Right atrium auricular region (tissue), 2 donors: ENCODE data around the gene PKMYT1. TPM values are rescaled to one million over a fixed set of nuclear protein-coding genes. Genes with fewer than 3 reads are reported as not detected.

Source experiments
- DNase-seq: peaks from one replicate; pipeline ENCODE4 v3.0.0-alpha.2; 2019; ENCODE audit warnings: low spot score
- H3K27ac ChIP-seq, 2 donors: fragments of 200-600 bp; sonication (generic); 1 replicate in 1 of 2; 2 replicates in 1 of 2; pipeline ENCODE4 v1.5.1; 2016 to 2019
- H3K27me3 ChIP-seq, 2 donors: fragments of 200-600 bp; sonication (generic); one replicate each; pipeline versions ENCODE4 v1.5.1 to v1.6.0; 2017 to 2019
- H3K36me3 ChIP-seq: fragments of 200-600 bp; sonication (generic); one replicate; pipeline ENCODE4 v1.5.1; 2016
- H3K4me1 ChIP-seq, 2 donors: fragments of 200-600 bp; sonication (generic); one replicate each; pipeline versions ENCODE4 v1.5.1 to v1.6.0; 2017 to 2019
- H3K4me3 ChIP-seq, 2 donors: fragments of 200-600 bp; sonication (generic); 1 replicate in 1 of 2; 2 replicates in 1 of 2; pipeline ENCODE4 v1.5.1; 2017 to 2019; ENCODE audit warnings: mild to moderate bottlenecking in 1 of 2, moderate library complexity in 1 of 2
- H3K9me3 ChIP-seq, 2 donors: fragments of 200-600 bp; sonication (generic); one replicate each; pipeline ENCODE4 v1.5.1; 2019
- CTCF ChIP-seq, 2 donors: fragments of 200-600 bp; sonication (generic); IDR thresholded peaks; one replicate each; pipeline ENCODE4 v1.5.1; 2019; ENCODE audit warnings: antibody characterized with exemption in 2 of 2
- total RNA-seq, 2 donors: library from RNA; depleted of rRNA; stranded (reverse); fragments of >200 nt; gene quantifications; one replicate each; pipeline ENCODE4 v1.1.0, GENCODE V29; 2016

PKMYT1 gene
- total RNA-seq, 2 donors from 2014 or later = 0.52 to 0.98 TPM

- Histone ChIP-seq H3K36me3 (peaks cover 65% of the 10 kb centered on the region), H3K27me3 (no peaks in the 10 kb centered on the region), H3K9me3 (no peaks in the 10 kb centered on the region), H3K4me3 (no peak overlapping the region), H3K4me1 (no peaks in the 10 kb centered on the region), H3K27ac (no peak overlapping the region)
- no peak for DNase-seq
- no peak for TF ChIP-seq CTCF (IDR thresholded peaks at IDR 0.05)
Measured at GRCh38 chr16:2942045-2942444, 38.2 kb downstream of the PKMYT1 start.

- TF ChIP-seq CTCF (IDR thresholded peaks at IDR 0.05) = no peak
- no peak overlapping the region for H3K27ac ChIP-seq
- DNase-seq = no peak
- no peaks in the 10 kb centered on the region for H3K9me3 ChIP-seq
- no peaks in the 10 kb centered on the region for H3K4me1 ChIP-seq
- H3K4me3 ChIP-seq = no peak overlapping the region
- H3K36me3 ChIP-seq = peaks cover 80% of the 10 kb centered on the region
- H3K27me3 ChIP-seq = no peaks in the 10 kb centered on the region
Measured at GRCh38 chr16:2939968-2940367, 40.3 kb downstream of the PKMYT1 start.

- no peak for TF ChIP-seq CTCF (IDR thresholded peaks at IDR 0.05)
- no peaks in the 10 kb centered on the region for H3K27me3 ChIP-seq
- no peak overlapping the region for H3K27ac ChIP-seq
- no peak overlapping the region for H3K4me3 ChIP-seq
- H3K4me1 ChIP-seq = no peaks in the 10 kb centered on the region
- no peaks in the 10 kb centered on the region for H3K9me3 ChIP-seq
- H3K36me3 ChIP-seq = peaks cover 89% of the 10 kb centered on the region
- DNase-seq = no peak
Measured at GRCh38 chr16:2938206-2938605, 42.0 kb downstream of the PKMYT1 start.

- Histone ChIP-seq H3K9me3 (no peaks in the 10 kb centered on the region), H3K4me1 (no peaks in the 10 kb centered on the region), H3K27me3 (no peaks in the 10 kb centered on the region), H3K36me3 (peaks cover 82% of the 10 kb centered on the region), H3K27ac (no peak overlapping the region), H3K4me3 (no peak overlapping the region)
- no peak for DNase-seq
- TF ChIP-seq CTCF (IDR thresholded peaks at IDR 0.05) = no peak
Measured at GRCh38 chr16:2937170-2937569, 43.1 kb downstream of the PKMYT1 start.

- Histone ChIP-seq H3K27me3 (no peaks in the 10 kb centered on the region), H3K27ac (no peak overlapping the region), H3K4me1 (no peaks in the 10 kb centered on the region), H3K9me3 (no peaks in the 10 kb centered on the region), H3K4me3 (no peak overlapping the region), H3K36me3 (peaks cover 79% of the 10 kb centered on the region)
- DNase-seq = no peak
- no peak for TF ChIP-seq CTCF (IDR thresholded peaks at IDR 0.05)
Measured at GRCh38 chr16:2936436-2937011, 43.7 kb downstream of the PKMYT1 start.

- Histone ChIP-seq H3K4me3 (no peak overlapping the region), H3K9me3 (no peaks in the 10 kb centered on the region), H3K27me3 (no peaks in the 10 kb centered on the region), H3K36me3 (peaks cover 78% of the 10 kb centered on the region), H3K27ac (no peak overlapping the region), H3K4me1 (no peaks in the 10 kb centered on the region)
- no peak for DNase-seq
- TF ChIP-seq CTCF (IDR thresholded peaks at IDR 0.05) = no peak
Measured at GRCh38 chr16:2934450-2934849, 45.8 kb downstream of the PKMYT1 start.
